Ascending aorta (tissue), 2 donors: Measurements from ENCODE around the gene RALGPS1. TPM values are rescaled to one million over a fixed set of nuclear protein-coding genes. Genes with fewer than 3 reads are reported as not detected.

Source experiments
- DNase-seq, 2 donors: peaks; one replicate each; pipeline ENCODE4 v3.0.0-alpha.2; 2019; ENCODE audit warnings: low spot score in 2 of 2
- H3K27ac ChIP-seq, 2 donors: fragments of 200-600 bp; sonication (generic); one replicate each; pipeline ENCODE4 v1.5.1; 2016 to 2017; ENCODE audit warnings: mild to moderate bottlenecking in 1 of 2
- H3K27me3 ChIP-seq: fragments of 200-600 bp; sonication (generic); one replicate; pipeline ENCODE4 v1.5.1; 2017
- H3K36me3 ChIP-seq, 2 donors: fragments of 200-600 bp; sonication (generic); one replicate each; pipeline ENCODE4 v1.5.1; 2016
- H3K4me1 ChIP-seq, 2 donors: fragments of 200-600 bp; sonication (generic); one replicate each; pipeline ENCODE4 v1.5.1; 2016 to 2017; ENCODE audit warnings: mild to moderate bottlenecking in 1 of 2
- H3K4me3 ChIP-seq, 2 donors: fragments of 200-600 bp; sonication (generic); one replicate each; pipeline ENCODE4 v1.5.1; 2016 to 2017; ENCODE audit warnings: mild to moderate bottlenecking in 1 of 2
- H3K9me3 ChIP-seq, 2 donors: fragments of 200-600 bp; sonication (generic); one replicate each; pipeline ENCODE4 v1.5.1; 2016
- CTCF ChIP-seq, 3 experiments: fragments of 200-600 bp in 2 of 3; fragments of 450-650 bp in 1 of 3; sonication (generic) in 2 of 3; IDR thresholded peaks; one replicate each; pipeline ENCODE4 v1.5.1; 2016 to 2019; ENCODE audit warnings: antibody characterized with exemption in 3 of 3, mild to moderate bottlenecking in 1 of 3, moderate library complexity in 1 of 3
- intact Hi-C: fragments of 100-400 bp; cut with DNase I; formaldehyde crosslinking; loops from one replicate; pipeline ENCODE4 v1.15.1; 2023
- total RNA-seq: library from RNA; depleted of rRNA; stranded (reverse); fragments of >200 nt; gene quantifications from one replicate; pipeline ENCODE4 v1.1.0, GENCODE V29; 2016

The RALGPS1 gene
- total RNA-seq, 1 donor from 2014 or later, result 9.8 TPM

DNA sequence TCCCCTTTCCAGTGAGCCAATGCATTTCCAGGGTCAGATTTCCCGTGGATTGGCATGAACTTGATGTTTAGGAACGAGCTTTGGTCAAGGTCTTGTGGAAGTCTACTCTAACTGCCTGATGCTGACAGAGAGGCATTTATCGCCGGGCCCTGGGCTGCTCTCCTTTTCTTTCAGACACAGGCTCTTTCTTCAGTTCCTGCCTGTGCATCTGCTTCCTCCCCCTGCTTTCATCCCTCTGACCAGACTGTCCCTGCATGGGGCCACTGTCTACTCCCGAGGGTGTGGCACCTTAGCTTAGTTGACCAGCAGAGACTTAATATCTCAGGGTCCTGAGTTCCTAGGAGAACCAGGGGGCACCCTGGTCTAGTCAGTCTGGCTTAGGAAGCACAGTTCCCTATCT is 41.2 kb downstream of the RALGPS1 start:
- no peak for DNase-seq
- intact Hi-C loops, result no loop called here
- Histone ChIP-seq H3K27ac (no peak overlapping the region), H3K4me1 (peaks cover 0 to 20% of the 10 kb centered on the region in 2 donors), H3K9me3 (no peaks in the 10 kb centered on the region), H3K27me3 (no peaks in the 10 kb centered on the region), H3K4me3 (no peak overlapping the region), H3K36me3 (no peaks in the 10 kb centered on the region)
- TF ChIP-seq CTCF (IDR thresholded peaks at IDR 0.05), result no peak

- Histone ChIP-seq H3K4me1 (peaks cover 0 to 20% of the 10 kb centered on the region in 2 donors), H3K9me3 (no peaks in the 10 kb centered on the region), H3K27ac (peak overlapping the region; percentile 51 to 58), H3K36me3 (no peaks in the 10 kb centered on the region), H3K4me3 (no peak overlapping the region), H3K27me3 (no peaks in the 10 kb centered on the region)
- no peak for DNase-seq
- TF ChIP-seq CTCF (IDR thresholded peaks at IDR 0.05), result no peak
- intact Hi-C loops, result no loop called here
Observed at GRCh38 chr9:126956917-126957686, 42.5 kb downstream of the RALGPS1 start.

GRCh38 chr9:126957687-126958053 is 43.1 kb downstream of the RALGPS1 start:
- Histone ChIP-seq H3K9me3 (no peaks in the 10 kb centered on the region), H3K27ac (peak overlapping the region; percentile 51 to 58), H3K4me3 (no peak overlapping the region), H3K27me3 (no peaks in the 10 kb centered on the region), H3K4me1 (peaks cover 0 to 14% of the 10 kb centered on the region in 2 donors), H3K36me3 (no peaks in the 10 kb centered on the region)
- no peak for TF ChIP-seq CTCF (IDR thresholded peaks at IDR 0.05)
- no peak for DNase-seq
- intact Hi-C loops, result no loop called here

DNA sequence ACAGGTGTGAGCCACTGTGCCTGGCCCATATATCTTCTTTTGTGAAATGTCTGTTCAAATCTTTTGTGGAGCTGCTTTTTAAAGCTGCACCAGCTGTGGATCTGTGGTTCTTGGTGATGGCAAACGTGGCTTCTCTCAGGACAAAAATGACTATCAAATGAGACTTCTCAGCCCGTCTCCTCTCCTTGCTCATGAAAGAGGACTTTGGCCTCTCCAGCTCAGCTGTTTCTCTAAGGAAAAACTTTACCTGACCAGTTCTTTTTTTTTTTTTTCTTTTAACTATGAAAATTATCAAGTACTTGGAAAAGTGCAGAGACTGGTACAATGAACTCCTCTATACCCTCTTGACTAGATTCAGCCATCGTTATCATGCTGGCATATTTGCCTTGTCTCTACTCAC is 44.8 kb downstream of the RALGPS1 start:
- no peak for TF ChIP-seq CTCF (IDR thresholded peaks at IDR 0.05)
- intact Hi-C loops, result no loop called here
- H3K27ac ChIP-seq, result no peak overlapping the region

DNA sequence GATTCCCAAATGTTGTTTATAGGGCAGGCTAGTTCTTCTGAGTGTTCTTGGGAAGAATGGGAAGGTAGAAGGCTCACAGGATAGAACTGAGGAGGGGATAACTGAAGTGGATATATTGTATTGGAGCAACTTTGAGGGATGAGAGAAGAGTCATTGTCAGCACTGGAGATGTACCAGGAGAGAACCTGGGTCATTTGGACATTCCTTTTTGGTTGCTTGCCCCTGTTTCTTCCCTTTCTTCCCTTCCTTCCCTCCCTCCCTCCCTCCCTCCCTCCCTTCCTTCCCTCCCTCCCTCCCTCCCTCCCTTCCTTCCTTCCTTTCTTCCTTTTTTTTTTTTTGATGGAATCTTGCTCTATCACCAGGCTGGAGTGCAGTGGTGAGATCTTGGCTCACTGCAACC is 45.3 kb downstream of the RALGPS1 start:
- no peak overlapping the region for H3K4me3 ChIP-seq
- H3K27ac ChIP-seq, result no peak overlapping the region
- no peaks in the 10 kb centered on the region for H3K36me3 ChIP-seq
- intact Hi-C loops, result no loop called here
- H3K4me1 ChIP-seq, result peaks cover 0 to 14% of the 10 kb centered on the region in 2 donors
- no peaks in the 10 kb centered on the region for H3K27me3 ChIP-seq
- no peak for DNase-seq
- no peak for TF ChIP-seq CTCF (IDR thresholded peaks at IDR 0.05)
- no peaks in the 10 kb centered on the region for H3K9me3 ChIP-seq

More for the DNA sequence above, 44.8 kb downstream of the RALGPS1 start:
- H3K27me3 ChIP-seq, result no peaks in the 10 kb centered on the region
- no peak for DNase-seq
- H3K4me1 ChIP-seq, result peaks cover 0 to 14% of the 10 kb centered on the region in 2 donors
- H3K4me3 ChIP-seq, result no peak overlapping the region
- no peaks in the 10 kb centered on the region for H3K36me3 ChIP-seq
- H3K9me3 ChIP-seq, result no peaks in the 10 kb centered on the region
